Muscle layer of colon (tissue), 2 donors: ENCODE measurements around the gene IFI16.
"Not testable (repeated sequence)": the region's sequence is repeated elsewhere in the genome, so short reads cannot be mapped to it uniquely, and the experiment has no call there.

ENCODE experiments used
- H3K27ac ChIP-seq: one replicate; pipeline ENCODE4 v1.7.0; 2013; ENCODE audit warnings: low read depth, mild to moderate bottlenecking, low read length, moderate library complexity
- H3K27me3 ChIP-seq, 2 donors: one replicate each; pipeline ENCODE4 v1.7.0; 2013; ENCODE audit warnings: low read length in 2 of 2, mild to moderate bottlenecking in 2 of 2; ENCODE audit not compliant: insufficient read depth in 2 of 2, control insufficient read depth in 1 of 2
- H3K36me3 ChIP-seq: one replicate; pipeline ENCODE4 v1.7.0; 2013; ENCODE audit warnings: mild to moderate bottlenecking, low read length; ENCODE audit not compliant: insufficient read depth
- H3K4me1 ChIP-seq: one replicate; pipeline ENCODE4 v1.7.0; 2013; ENCODE audit warnings: mild to moderate bottlenecking, low read length; ENCODE audit not compliant: insufficient read depth
- H3K4me3 ChIP-seq, 2 donors: one replicate each; pipeline ENCODE4 v1.7.0; 2013; ENCODE audit warnings: low read length in 2 of 2, low read depth in 1 of 2, mild to moderate bottlenecking in 1 of 2, moderate library complexity in 1 of 2
- H3K9ac ChIP-seq: one replicate; pipeline ENCODE4 v1.7.0; 2013; ENCODE audit warnings: low read length
- H3K9me3 ChIP-seq: one replicate; pipeline ENCODE4 v1.7.0; 2013; ENCODE audit warnings: mild to moderate bottlenecking, low read length
- donor health status: abdominal sarcoma.
- donor health status: Adenocarcinoma of cecum.

Gene IFI16

DNA sequence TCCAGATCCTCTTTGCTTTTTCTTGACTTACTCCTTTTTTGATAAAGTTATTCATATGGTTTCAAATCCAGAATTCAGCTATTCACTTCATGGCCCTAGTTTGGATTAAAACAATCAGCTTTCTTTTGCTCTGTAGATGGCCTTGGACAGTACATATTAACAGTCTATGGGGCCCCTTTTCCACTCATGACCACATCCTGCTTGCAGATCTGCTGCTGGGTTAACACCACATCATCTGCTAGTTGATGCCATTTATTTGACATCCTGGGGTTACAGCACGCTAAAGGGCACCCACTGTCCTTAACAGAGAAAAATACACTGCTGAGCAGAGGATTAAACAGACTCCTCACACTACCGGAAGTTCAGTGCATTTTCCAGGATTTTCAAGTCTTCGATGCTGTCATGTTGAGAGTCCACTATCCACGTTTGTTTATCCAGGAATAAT, 941 bp upstream of the IFI16 start:
- Histone ChIP-seq H3K36me3 (no peaks in the 10 kb centered on the region), H3K4me3 (no peak overlapping the region), H3K27ac (peak overlapping the region; percentile 78), H3K4me1 (no peaks in the 10 kb centered on the region), H3K9me3 (no peaks in the 10 kb centered on the region), H3K27me3 (no peaks in the 10 kb centered on the region), H3K9ac (no peak overlapping the region)

DNA sequence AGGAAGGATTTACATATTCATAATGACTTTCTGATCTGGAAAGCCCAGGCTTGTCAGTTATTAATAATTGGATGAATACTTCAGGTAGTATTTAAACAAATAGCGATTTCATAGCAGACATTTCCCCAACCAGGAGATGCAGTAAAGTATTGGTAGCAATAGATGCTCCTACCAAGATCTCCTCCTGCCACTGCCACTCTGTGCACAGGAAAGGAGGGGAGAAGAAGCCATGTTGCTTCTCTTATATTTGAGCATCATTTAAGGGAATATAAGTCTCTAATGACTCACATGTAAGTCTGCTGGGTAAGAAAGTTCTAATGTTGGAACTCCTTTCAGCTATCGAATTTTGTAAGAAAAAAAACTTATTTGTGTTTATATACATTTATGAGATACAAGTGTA, 420 bp upstream of the IFI16 start:
- H3K27me3 ChIP-seq, result no peaks in the 10 kb centered on the region
- no peak overlapping the region for H3K9ac ChIP-seq
- H3K4me3 ChIP-seq, result peak overlapping the region in 1 of 2 donors; percentile 76
- no peaks in the 10 kb centered on the region for H3K4me1 ChIP-seq
- H3K27ac ChIP-seq, result peak overlapping the region; percentile 78
- no peaks in the 10 kb centered on the region for H3K36me3 ChIP-seq
- no peaks in the 10 kb centered on the region for H3K9me3 ChIP-seq

DNA sequence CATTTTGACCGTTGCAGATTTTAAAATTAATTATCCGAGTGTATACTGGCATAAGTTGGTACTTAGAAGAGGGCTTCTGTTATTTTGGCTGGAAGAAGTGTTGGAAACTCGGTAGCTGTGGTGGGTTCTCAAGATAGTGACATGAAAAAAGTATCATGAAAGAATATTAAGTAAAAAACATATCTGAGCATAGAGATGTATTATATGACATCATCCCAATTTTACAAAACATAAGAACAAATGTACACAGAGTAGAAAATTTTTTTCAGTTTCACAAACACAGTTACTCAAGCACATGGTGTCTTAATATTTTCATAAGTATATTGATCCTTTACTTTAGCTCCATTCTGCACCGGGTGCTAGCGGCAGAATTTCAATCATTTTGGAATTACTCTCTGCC, 684 bp downstream of the IFI16 start:
- peak overlapping the region; percentile 78 for H3K27ac ChIP-seq
- no peaks in the 10 kb centered on the region for H3K36me3 ChIP-seq
- H3K27me3 ChIP-seq, result no peaks in the 10 kb centered on the region
- H3K9ac ChIP-seq, result peak overlapping the region; percentile 83
- H3K9me3 ChIP-seq, result no peaks in the 10 kb centered on the region
- H3K4me3 ChIP-seq, result peak overlapping the region; percentile 70 to 76
- H3K4me1 ChIP-seq, result no peaks in the 10 kb centered on the region

DNA sequence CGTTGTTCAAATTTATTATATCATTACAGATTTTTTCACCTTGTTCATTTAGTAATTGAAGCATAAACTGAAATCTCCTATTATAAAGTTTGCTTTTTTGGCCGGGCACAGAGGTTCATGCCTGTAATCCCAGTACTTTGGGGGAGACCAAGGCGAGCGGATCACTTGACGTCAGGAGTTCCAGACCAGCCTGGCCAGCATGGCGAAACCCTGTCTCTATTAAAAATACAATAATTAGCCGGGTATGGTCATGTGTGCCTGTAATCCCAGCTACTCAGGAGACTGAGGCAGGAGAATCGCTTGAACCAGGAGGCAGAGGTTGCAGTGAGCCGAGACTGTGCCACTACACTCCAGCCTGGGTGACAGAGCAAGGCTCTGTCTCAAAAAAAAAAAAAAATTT, 1.3 kb downstream of the IFI16 start:
- peak overlapping the region; percentile 83 for H3K9ac ChIP-seq
- not testable (repeated sequence) for H3K36me3 ChIP-seq, H3K27me3 ChIP-seq, H3K4me1 ChIP-seq, H3K27ac ChIP-seq, H3K9me3 ChIP-seq
- peak overlapping the region; percentile 70 to 76 for H3K4me3 ChIP-seq

DNA sequence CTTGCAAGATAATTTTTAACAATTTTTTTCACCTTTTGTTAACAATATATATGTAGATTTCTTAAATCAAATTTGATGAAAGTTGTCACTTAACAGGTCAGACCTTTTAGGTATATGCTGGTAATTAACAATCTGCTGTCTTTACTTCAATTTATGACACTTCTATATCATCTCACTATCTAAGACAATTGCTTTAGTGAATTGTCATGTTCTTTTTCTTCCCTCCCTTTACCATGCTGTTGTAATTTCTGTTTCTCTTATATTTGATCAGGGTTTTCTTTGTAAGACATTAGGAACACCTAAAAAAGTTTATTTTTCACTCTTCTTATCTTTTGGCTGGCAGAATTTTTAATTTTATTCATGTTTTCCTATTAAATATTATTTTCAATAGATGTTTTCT, 2.0 kb downstream of the IFI16 start:
- Histone ChIP-seq H3K9me3 (no peaks in the 10 kb centered on the region), H3K4me3 (no peak overlapping the region), H3K4me1 (no peaks in the 10 kb centered on the region), H3K9ac (no peak overlapping the region), H3K27ac (no peak overlapping the region), H3K27me3 (no peaks in the 10 kb centered on the region), H3K36me3 (peaks cover 8% of the 10 kb centered on the region)

DNA sequence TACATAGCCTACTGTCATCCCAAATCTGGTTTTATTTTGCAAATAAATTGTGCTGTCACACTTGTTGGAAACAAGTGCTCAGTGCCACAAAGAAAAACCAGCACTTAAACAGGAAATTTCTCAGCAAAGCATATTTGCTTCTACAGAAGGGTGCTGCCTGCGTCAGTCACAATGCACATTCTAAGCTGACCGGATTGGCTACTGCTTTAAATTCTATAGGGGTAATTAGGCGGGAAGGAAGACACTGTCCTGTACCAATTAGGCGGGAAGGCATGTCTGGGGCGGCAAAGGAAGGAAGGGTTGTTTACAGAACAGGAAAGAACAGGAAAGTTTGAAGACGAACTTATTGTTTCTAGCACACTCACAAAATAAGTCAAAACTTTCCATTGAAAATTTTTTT, 2.8 kb downstream of the IFI16 start:
- H3K4me3 ChIP-seq, result peak overlapping the region; percentile 18 to 24
- no peaks in the 10 kb centered on the region for H3K9me3 ChIP-seq
- no peaks in the 10 kb centered on the region for H3K4me1 ChIP-seq
- peaks cover 12% of the 10 kb centered on the region for H3K36me3 ChIP-seq
- peak overlapping the region; percentile 39 for H3K27ac ChIP-seq
- no peaks in the 10 kb centered on the region for H3K27me3 ChIP-seq
- no peak overlapping the region for H3K9ac ChIP-seq

DNA sequence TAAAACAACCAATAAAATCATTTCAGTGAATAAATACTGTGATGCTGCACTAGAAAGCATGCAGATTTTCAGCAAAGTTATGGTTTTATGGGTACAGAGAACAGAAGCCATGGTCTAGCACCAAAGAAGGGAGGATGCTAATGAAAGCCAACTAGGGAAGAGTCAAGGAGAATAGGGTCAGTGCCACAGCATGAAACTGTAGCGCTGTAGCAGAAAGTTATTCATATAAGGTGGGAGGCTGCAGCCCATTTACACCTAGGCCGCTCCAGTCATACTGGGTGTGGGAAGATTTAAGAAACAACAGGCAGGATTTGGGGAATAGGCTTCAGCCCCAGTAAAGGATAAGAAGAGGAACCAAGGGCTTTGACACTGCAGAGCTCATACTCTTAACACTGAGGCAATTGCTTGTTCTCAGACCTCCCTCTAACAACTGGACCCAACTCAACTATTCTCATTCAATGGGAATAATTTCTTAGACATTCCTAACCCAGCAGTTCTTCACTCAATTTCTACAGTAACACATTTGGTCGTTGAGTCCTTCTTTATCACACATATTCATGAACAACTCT, 4.4 kb downstream of the IFI16 start:
- Histone ChIP-seq H3K36me3 (peaks cover 17% of the 10 kb centered on the region), H3K9ac (no peak overlapping the region), H3K9me3 (no peaks in the 10 kb centered on the region), H3K27me3 (no peaks in the 10 kb centered on the region), H3K27ac (no peak overlapping the region), H3K4me3 (no peak overlapping the region), H3K4me1 (no peaks in the 10 kb centered on the region)

DNA sequence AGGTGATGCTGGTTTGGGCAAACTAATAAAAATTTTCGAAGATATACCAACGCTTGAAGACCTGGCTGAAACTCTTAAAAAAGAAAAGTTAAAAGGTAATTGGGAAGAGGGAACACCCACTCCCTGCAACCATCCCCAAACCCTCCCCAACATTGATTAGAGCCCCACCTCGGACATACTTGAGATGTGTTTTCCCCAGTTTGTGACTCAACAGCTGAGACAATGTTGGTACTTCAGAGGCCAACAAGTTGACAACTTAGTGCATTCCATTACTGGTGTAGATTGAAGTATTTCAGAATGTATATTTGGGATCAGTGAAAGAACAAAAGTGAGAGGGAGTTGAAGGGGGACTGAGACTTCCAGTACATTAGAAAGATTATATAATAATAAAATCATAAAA, 5.1 kb downstream of the IFI16 start:
- Histone ChIP-seq H3K9ac (no peak overlapping the region), H3K9me3 (no peaks in the 10 kb centered on the region), H3K27me3 (no peaks in the 10 kb centered on the region), H3K4me3 (no peak overlapping the region), H3K4me1 (no peaks in the 10 kb centered on the region), H3K27ac (no peak overlapping the region), H3K36me3 (peaks cover 17% of the 10 kb centered on the region)

DNA sequence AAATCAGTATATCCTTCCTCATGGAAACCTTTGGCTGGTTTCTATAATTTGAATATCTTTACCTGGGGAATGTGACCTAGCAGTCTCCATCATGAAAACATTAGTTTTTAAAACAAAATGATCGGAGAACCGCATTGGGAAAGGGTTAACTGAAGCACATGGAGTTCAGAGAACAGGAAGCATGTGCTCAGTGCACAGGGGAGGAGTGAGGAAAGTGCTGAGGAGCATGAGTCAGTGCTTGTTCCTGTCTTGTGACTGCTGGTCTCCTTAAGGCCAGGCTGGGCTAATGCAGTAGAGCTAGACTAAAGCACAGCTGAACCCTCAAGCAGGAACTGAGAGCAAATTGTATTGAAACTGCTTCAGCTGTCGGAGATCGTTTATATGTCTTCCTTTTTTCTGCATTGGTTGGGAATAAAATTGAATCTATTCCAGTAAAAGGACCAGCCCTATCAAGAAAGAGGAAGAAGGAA, 5.8 kb downstream of the IFI16 start:
- peaks cover 17% of the 10 kb centered on the region for H3K36me3 ChIP-seq
- no peak overlapping the region for H3K9ac ChIP-seq

DNA sequence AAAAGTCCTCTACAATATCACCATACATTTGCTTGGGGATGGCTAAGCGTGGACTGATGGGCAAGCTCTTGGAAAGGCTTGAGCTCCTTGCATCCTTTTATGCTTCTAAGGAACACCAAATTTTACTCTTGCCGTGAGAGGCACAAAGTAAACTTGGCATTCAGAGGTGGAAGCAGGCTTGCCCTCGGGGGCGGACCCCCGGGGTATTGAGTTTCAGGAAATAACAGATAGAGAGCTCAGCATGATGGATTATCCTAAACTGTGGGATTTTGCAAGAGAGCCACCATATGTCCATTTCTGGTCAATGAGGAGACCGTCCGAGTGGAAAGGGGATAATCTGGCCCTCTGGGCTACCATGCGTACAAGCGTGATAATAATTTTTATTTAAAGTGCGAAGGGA, 14.0 kb downstream of the IFI16 start:
- H3K9ac ChIP-seq, result no peak overlapping the region
- H3K36me3 ChIP-seq, result peaks cover 10% of the 10 kb centered on the region
- H3K4me3 ChIP-seq, result no peak overlapping the region
- peaks cover 3% of the 10 kb centered on the region for H3K4me1 ChIP-seq
- H3K27me3 ChIP-seq, result no peaks in the 10 kb centered on the region
- no peaks in the 10 kb centered on the region for H3K9me3 ChIP-seq
- no peak overlapping the region for H3K27ac ChIP-seq

More for the DNA sequence above, 5.8 kb downstream of the IFI16 start:
- H3K9me3 ChIP-seq, result no peaks in the 10 kb centered on the region
- H3K4me1 ChIP-seq, result no peaks in the 10 kb centered on the region
- no peak overlapping the region for H3K4me3 ChIP-seq
- no peaks in the 10 kb centered on the region for H3K27me3 ChIP-seq
- H3K27ac ChIP-seq, result peak overlapping the region; percentile 34

DNA sequence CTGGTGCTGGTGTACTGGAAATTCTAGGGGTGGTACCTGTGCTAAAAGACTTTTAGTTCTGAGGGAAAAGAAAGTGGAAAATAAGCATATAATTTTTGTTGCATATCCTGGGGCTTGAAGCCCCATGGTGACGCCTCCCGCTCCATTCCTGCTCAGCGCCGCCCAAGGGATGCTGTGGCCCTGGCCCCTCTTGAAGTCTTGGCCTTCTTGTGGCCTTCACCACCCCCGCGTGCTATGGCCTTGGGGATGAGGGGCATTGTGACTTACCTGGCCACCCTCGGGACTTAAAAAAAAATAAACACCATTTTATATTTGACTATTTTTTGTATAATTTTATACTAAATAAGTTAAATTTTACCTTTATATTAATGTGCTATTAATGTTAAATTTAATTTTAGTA, 15.3 kb downstream of the IFI16 start:
- Histone ChIP-seq H3K4me3 (no peak overlapping the region), H3K36me3 (peaks cover 10% of the 10 kb centered on the region), H3K9me3 (no peaks in the 10 kb centered on the region), H3K27ac (no peak overlapping the region), H3K27me3 (no peaks in the 10 kb centered on the region), H3K4me1 (peaks cover 3% of the 10 kb centered on the region), H3K9ac (no peak overlapping the region)

DNA sequence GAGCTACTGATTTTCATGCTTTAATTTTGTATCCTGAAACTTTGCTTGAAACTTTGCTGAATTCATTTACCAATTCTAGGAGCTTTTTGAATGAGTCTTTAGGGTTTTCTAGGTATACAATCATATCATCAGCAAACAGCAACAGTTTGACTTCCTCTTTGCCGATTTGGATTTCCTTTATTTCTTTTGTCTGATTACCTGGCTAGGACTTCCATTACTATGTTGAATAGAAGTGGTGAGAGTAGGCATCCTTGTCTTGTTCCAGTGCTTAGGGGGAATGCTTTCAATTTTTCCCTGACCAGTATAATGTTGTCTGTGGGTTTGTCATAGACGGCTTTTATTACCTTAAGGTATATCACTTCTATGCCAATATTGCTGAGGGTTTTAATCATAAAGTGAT, 17.1 kb downstream of the IFI16 start:
- peaks cover 13% of the 10 kb centered on the region for H3K4me1 ChIP-seq
- not testable (repeated sequence) for H3K9me3 ChIP-seq, H3K4me3 ChIP-seq, H3K9ac ChIP-seq, H3K27me3 ChIP-seq, H3K27ac ChIP-seq
- peaks cover 10% of the 10 kb centered on the region for H3K36me3 ChIP-seq
